ENCODE measurements around the gene IDH3A.

The IDH3A gene

GRCh38 chr15:78170848-78171773 lies 21.9 kb downstream of the IDH3A start:
- no peak for DNase-seq

GRCh38 chr15:78171864-78172472 lies 22.8 kb downstream of the IDH3A start:
- DNase-seq = no peak

- no peak for DNase-seq
Measured at GRCh38 chr15:78174401-78174800, 25.2 kb downstream of the IDH3A start.

- no peak for DNase-seq
Measured at GRCh38 chr15:78175330-78175729, 26.2 kb downstream of the IDH3A start.

- peak; percentile 1 for DNase-seq
Measured at GRCh38 chr15:78177447-78177873, 28.3 kb downstream of the IDH3A start.

GRCh38 chr15:78178064-78178463 lies 28.9 kb downstream of the IDH3A start:
- DNase-seq = no peak

GRCh38 chr15:78179286-78179840 lies 30.2 kb downstream of the IDH3A start:
- DNase-seq = no peak

GRCh38 chr15:78179906-78180305 lies 30.7 kb downstream of the IDH3A start:
- no peak for DNase-seq

GRCh38 chr15:78182336-78182700 lies 33.2 kb downstream of the IDH3A start:
- DNase-seq = no peak

GRCh38 chr15:78182821-78183220 lies 33.7 kb downstream of the IDH3A start:
- DNase-seq = no peak

GRCh38 chr15:78192826-78193594 lies 43.8 kb downstream of the IDH3A start:
- no peak for DNase-seq

- DNase-seq = no peak
Measured at GRCh38 chr15:78193731-78194567, 44.8 kb downstream of the IDH3A start.

- DNase-seq = no peak
Measured at GRCh38 chr15:78194568-78194925, 45.4 kb downstream of the IDH3A start.

- DNase-seq = no peak
Measured at GRCh38 chr15:78195735-78196201, 46.6 kb downstream of the IDH3A start.

- no peak for DNase-seq
Measured at GRCh38 chr15:78197632-78198031, 48.5 kb downstream of the IDH3A start.

GRCh38 chr15:78200276-78200930 lies 51.2 kb downstream of the IDH3A start:
- no peak for DNase-seq

GRCh38 chr15:78201281-78202190 lies 52.4 kb downstream of the IDH3A start:
- no peak for DNase-seq

- no peak for DNase-seq
Measured at GRCh38 chr15:78203346-78204225, 54.4 kb downstream of the IDH3A start.

All from DMS 273 treated with DMSO at 0.1 percent for 48 hours (cell line).